A673 (cell line): Measurements from ENCODE around the gene PADI4. TPM values are rescaled to one million over a fixed set of nuclear protein-coding genes. Genes with fewer than 3 reads are reported as not detected.

Experiments used
- BruUV-seq: library from RNA; stranded (reverse); fragments of 400-500 nt; replicated peaks from 2 replicates; lab custom pipeline; 2021; lab: Mats Ljungman, UMichigan
- CTCF ChIA-PET: fragments of 300-600 bp; sonication (Branson Sonifier 250); formaldehyde crosslinking; loops from one replicate; lab custom pipeline; 2022; ENCODE audit warnings: antibody characterized with exemption; lab: Charles Lee
- POLR2A ChIA-PET: fragments of 300-600 bp; sonication (Branson Sonifier 250); formaldehyde crosslinking; loops from one replicate; lab custom pipeline; 2022; ENCODE audit warnings: antibody characterized with exemption; ENCODE audit not compliant: low non-redundant PET; lab: Charles Lee
- DNase-seq: peaks from one replicate; pipeline ENCODE4 v3.0.0-alpha.2; 2015; ENCODE audit warnings: low spot score
- H3K27ac ChIP-seq: fragments of 200-600 bp; sonication (generic); 2 replicates; pipeline ENCODE4 v1.5.1; 2016; ENCODE audit warnings: mixed run types, low read depth, mild to moderate bottlenecking, mixed read lengths, antibody characterized with exemption, low read length; ENCODE audit not compliant: poor library complexity, severe bottlenecking
- H3K27me3 ChIP-seq: fragments of 200-600 bp; sonication (generic); replicated peaks from 2 replicates; pipeline ENCODE4 v1.6.1; 2017; ENCODE audit warnings: mixed run types, low read depth, mild to moderate bottlenecking, mixed read lengths, antibody characterized with exemption, low read length; ENCODE audit not compliant: insufficient read depth, poor library complexity
- H3K36me3 ChIP-seq: fragments of 200-600 bp; sonication (generic); 2 replicates; pipeline ENCODE4 v1.6.1; 2016; ENCODE audit warnings: mixed run types, mild to moderate bottlenecking, mixed read lengths, antibody characterized with exemption, low read length; ENCODE audit not compliant: insufficient read depth, poor library complexity, severe bottlenecking
- H3K4me1 ChIP-seq: fragments of 200-600 bp; sonication (generic); 2 replicates; pipeline ENCODE4 v1.6.1; 2017; ENCODE audit warnings: mixed run types, mild to moderate bottlenecking, mixed read lengths, antibody characterized with exemption, low read length; ENCODE audit not compliant: insufficient read depth, poor library complexity, severe bottlenecking
- H3K4me3 ChIP-seq: fragments of 200-600 bp; sonication (generic); 2 replicates; pipeline ENCODE4 v1.5.1; 2016; ENCODE audit warnings: low read depth, mixed run types, mild to moderate bottlenecking, mixed read lengths, low read length; ENCODE audit not compliant: poor library complexity, severe bottlenecking
- H3K9me3 ChIP-seq: fragments of 200-600 bp; sonication (generic); 2 replicates; pipeline ENCODE4 v1.6.1; 2016; ENCODE audit warnings: mixed run types, low read depth, mild to moderate bottlenecking, mixed read lengths, antibody characterized with exemption, low read length; ENCODE audit not compliant: poor library complexity, severe bottlenecking
- EZH2 ChIP-seq: fragments of 200-600 bp; sonication (generic); IDR thresholded peaks from 2 replicates; pipeline ENCODE4 v1.6.1; 2017; ENCODE audit warnings: borderline replicate concordance, low read depth, mild to moderate bottlenecking, mixed read lengths, antibody characterized with exemption, low read length; ENCODE audit not compliant: poor library complexity, severe bottlenecking
- intact Hi-C: fragments of 100-400 bp; cut with micrococcal nuclease; formaldehyde crosslinking; loops from one replicate; pipeline ENCODE4 v1.10.0; 2022; ENCODE audit not compliant: unreplicated experiment
- total RNA-seq: library from RNA; stranded (reverse); gene quantifications from 2 replicates; pipeline ENCODE4 v1.2.3, GENCODE V29; 2021
- TF ChIP-seq, protein P1 (sequence below): fragments of 300-800, 200-600 bp; sonication (generic); conservative IDR thresholded peaks from 2 replicates; pipeline ENCODE4 v1.5.1; 2017; ENCODE audit warnings: low read depth, mild to moderate bottlenecking, antibody characterized with exemption, low read length, moderate library complexity, mixed read lengths

The PADI4 gene
- total RNA-seq, 1 experiment from 2014 or later, result not detected

DNA sequence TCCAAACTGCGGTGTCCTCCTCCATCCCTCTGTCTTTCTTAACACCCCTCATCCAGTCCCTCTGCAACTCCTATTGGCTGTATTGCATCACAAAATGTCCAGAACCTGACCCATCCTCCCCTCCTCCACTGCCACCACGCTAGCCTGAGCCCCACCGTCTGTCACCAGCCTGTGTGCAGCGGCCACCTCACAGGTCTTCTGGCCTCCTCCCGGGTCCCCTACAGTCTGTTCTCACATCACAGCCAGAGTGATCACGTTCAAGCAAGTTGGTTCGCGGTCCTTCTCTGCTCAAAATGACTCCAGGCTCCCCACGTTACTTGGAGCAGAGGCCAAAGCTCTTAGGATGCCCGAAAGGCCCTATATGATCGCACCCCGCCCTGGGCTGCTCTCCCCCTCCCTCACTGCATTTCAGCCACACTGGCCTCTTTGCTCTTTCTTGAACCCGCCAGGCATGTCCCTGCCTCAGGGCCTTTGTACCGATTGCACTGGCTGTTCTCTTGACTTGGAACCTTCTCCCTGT is 2.4 kb upstream of the PADI4 start:
- intact Hi-C loops, result no loop called here
- H3K9me3 ChIP-seq, result peaks cover 5% of the 10 kb centered on the region
- ChIA-PET CTCF (interaction anchor here (0.8 kb wide), 1 partner anchor 172 kb away, joined by 7 read pairs; no protein-coding TSS in a partner anchor), POLR2A (no interaction called here)
- no peaks in the 10 kb centered on the region for H3K36me3 ChIP-seq
- no peak overlapping the region for H3K4me3 ChIP-seq
- no peak for TF ChIP-seq EZH2
- TF ChIP-seq, protein P1, sequence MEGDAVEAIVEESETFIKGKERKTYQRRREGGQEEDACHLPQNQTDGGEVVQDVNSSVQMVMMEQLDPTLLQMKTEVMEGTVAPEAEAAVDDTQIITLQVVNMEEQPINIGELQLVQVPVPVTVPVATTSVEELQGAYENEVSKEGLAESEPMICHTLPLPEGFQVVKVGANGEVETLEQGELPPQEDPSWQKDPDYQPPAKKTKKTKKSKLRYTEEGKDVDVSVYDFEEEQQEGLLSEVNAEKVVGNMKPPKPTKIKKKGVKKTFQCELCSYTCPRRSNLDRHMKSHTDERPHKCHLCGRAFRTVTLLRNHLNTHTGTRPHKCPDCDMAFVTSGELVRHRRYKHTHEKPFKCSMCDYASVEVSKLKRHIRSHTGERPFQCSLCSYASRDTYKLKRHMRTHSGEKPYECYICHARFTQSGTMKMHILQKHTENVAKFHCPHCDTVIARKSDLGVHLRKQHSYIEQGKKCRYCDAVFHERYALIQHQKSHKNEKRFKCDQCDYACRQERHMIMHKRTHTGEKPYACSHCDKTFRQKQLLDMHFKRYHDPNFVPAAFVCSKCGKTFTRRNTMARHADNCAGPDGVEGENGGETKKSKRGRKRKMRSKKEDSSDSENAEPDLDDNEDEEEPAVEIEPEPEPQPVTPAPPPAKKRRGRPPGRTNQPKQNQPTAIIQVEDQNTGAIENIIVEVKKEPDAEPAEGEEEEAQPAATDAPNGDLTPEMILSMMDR, result no peak
- no TSS peak for BruUV-seq
- H3K4me1 ChIP-seq, result no peaks in the 10 kb centered on the region
- H3K27me3 ChIP-seq, result no peaks in the 10 kb centered on the region
- no peak overlapping the region for H3K27ac ChIP-seq
- no peak for DNase-seq

DNA sequence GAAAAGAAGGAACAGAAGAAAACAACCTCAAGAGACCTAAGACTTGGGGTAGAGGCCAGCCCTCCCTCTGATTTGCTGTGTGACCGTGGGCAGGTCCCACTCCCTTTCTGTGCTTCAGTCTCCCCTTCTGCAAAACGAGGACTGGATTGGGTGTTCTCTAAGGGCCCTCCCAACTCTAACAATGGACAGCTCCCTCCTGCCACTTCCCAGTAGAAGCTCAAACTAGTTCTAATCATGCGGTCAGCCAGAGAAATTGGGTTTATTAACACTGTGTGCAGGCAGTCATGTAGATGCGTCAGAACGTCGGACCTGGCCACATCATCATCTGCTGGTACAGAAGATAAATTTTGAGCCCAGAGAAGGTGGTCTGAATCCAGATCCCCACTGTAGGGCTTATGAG is 1.6 kb upstream of the PADI4 start:
- Histone ChIP-seq H3K4me3 (no peak overlapping the region), H3K9me3 (peaks cover 5% of the 10 kb centered on the region), H3K36me3 (no peaks in the 10 kb centered on the region), H3K27me3 (no peaks in the 10 kb centered on the region), H3K4me1 (no peaks in the 10 kb centered on the region), H3K27ac (no peak overlapping the region)
- POLR2A ChIA-PET, result no interaction called here
- CTCF ChIA-PET, result no interaction called here
- BruUV-seq, result no TSS peak
- intact Hi-C loops, result no loop called here
- no peak for DNase-seq
- TF ChIP-seq EZH2, result no peak
- TF ChIP-seq, protein P1, result no peak

DNA sequence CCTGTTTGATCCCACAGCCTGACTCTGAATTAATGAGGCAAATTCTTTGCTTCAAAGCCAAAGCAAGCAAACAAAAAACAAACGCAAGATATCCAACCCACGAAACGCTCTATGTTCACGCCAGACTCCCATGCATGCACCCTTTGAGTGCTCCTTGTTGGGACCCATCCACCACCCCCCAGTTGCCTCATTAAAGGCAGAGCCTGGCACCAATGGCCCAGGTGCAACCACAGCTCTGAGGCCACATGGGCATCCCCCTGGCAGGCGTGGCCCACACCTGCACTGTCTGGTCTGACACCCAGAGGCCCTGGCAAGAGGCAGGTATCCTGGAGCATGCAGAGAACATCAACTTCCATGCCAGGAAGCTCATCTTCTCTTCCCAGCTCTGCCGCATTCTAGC is 1.1 kb upstream of the PADI4 start:
- ChIA-PET POLR2A (no interaction called here), CTCF (no interaction called here)
- Histone ChIP-seq H3K9me3 (peaks cover 3% of the 10 kb centered on the region), H3K27me3 (no peaks in the 10 kb centered on the region), H3K27ac (no peak overlapping the region), H3K4me1 (no peaks in the 10 kb centered on the region), H3K4me3 (no peak overlapping the region), H3K36me3 (no peaks in the 10 kb centered on the region)
- no TSS peak for BruUV-seq
- TF ChIP-seq, protein P1, result no peak
- TF ChIP-seq EZH2, result no peak
- intact Hi-C loops, result no loop called here
- DNase-seq, result no peak
